IPS-NIHi7 (cell line): Measurements from ENCODE around the gene PYHIN1.

Experiments used
- DNase-seq: peaks from one replicate; pipeline ENCODE4 v3.0.0; 2012; ENCODE audit warnings: mixed read lengths; ENCODE audit errors: extremely low spot score

The PYHIN1 gene

GRCh38 chr1:159014003-159014571 lies 82.7 kb downstream of the PYHIN1 start:
- no peak for DNase-seq

GRCh38 chr1:159014851-159015250 lies 83.5 kb downstream of the PYHIN1 start:
- DNase-seq: no peak

DNA sequence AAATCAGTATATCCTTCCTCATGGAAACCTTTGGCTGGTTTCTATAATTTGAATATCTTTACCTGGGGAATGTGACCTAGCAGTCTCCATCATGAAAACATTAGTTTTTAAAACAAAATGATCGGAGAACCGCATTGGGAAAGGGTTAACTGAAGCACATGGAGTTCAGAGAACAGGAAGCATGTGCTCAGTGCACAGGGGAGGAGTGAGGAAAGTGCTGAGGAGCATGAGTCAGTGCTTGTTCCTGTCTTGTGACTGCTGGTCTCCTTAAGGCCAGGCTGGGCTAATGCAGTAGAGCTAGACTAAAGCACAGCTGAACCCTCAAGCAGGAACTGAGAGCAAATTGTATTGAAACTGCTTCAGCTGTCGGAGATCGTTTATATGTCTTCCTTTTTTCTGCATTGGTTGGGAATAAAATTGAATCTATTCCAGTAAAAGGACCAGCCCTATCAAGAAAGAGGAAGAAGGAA lies 84.1 kb downstream of the PYHIN1 start:
- peak; percentile 17 for DNase-seq

DNA sequence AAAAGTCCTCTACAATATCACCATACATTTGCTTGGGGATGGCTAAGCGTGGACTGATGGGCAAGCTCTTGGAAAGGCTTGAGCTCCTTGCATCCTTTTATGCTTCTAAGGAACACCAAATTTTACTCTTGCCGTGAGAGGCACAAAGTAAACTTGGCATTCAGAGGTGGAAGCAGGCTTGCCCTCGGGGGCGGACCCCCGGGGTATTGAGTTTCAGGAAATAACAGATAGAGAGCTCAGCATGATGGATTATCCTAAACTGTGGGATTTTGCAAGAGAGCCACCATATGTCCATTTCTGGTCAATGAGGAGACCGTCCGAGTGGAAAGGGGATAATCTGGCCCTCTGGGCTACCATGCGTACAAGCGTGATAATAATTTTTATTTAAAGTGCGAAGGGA lies 92.4 kb downstream of the PYHIN1 start:
- peak; percentile 25 for DNase-seq

- no peak for DNase-seq
These were observed 93.7 kb downstream of the PYHIN1 start for GRCh38 chr1:159025043-159025442.
